Body of pancreas (tissue), 4 donors: Measurements from ENCODE around the gene UGT2A3. TPM values are rescaled to one million over a fixed set of nuclear protein-coding genes. Genes with fewer than 3 reads are reported as not detected.
A peak's percentile ranks its signal among the peaks of the same experiment; 100 is the strongest.
"Not testable (repeated sequence)": the region's sequence is repeated elsewhere in the genome, so short reads cannot be mapped to it uniquely, and the experiment has no call there.

Experiments
- ATAC-seq: fragments of 150-250 bp; one replicate; pipeline ENCODE4 v1.9.1; 2016
- DNase-seq, 4 donors: peaks; one replicate each; pipeline ENCODE4 v3.0.0-alpha.2; 2019
- H3K27ac ChIP-seq, 4 donors: fragments of 200-600 bp; sonication (generic); 1 replicate in 3 of 4; 2 replicates in 1 of 4; pipeline versions ENCODE4 v1.5.1 to v1.6.1; 2016 to 2019; ENCODE audit warnings: mild to moderate bottlenecking in 1 of 4, mixed read lengths in 1 of 4, moderate library complexity in 1 of 4
- H3K27me3 ChIP-seq, 2 donors: fragments of 200-600 bp; sonication (generic); one replicate each; pipeline ENCODE4 v1.6.0; 2016; ENCODE audit warnings: mild to moderate bottlenecking in 1 of 2
- H3K36me3 ChIP-seq, 2 donors: fragments of 200-600 bp; sonication (generic); replicated peaks in 1 of 2; 2 replicates each; pipeline ENCODE4 v1.5.1; 2016; ENCODE audit warnings: low read depth in 2 of 2; ENCODE audit not compliant: insufficient read depth in 1 of 2
- H3K4me1 ChIP-seq: fragments of 200-600 bp; sonication (generic); one replicate; pipeline ENCODE4 v1.6.0; 2016
- H3K4me3 ChIP-seq, 2 donors: fragments of 200-600 bp; sonication (generic); 1 replicate in 1 of 2; 2 replicates in 1 of 2; pipeline ENCODE4 v1.5.1; 2016 to 2019
- H3K9me3 ChIP-seq, 3 donors: fragments of 200-600 bp; sonication (generic); 1 replicate in 2 of 3; 2 replicates in 1 of 3; pipeline ENCODE4 v1.5.1; 2016
- POLR2A ChIP-seq, 3 donors: fragments of 450-650 bp; IDR thresholded peaks; one replicate each; pipeline ENCODE4 v1.6.1; 2016; ENCODE audit warnings: antibody characterized with exemption in 3 of 3, mild to moderate bottlenecking in 2 of 3
- WGBS, 2 donors: methylation state at CpG; one replicate each; pipeline ENCODE4 v1.1.5; 2017; 5-methylcytosine and 5-hydroxymethylcytosine counted together
- intact Hi-C: fragments of 100-400 bp; cut with DNase I; formaldehyde crosslinking; loops from one replicate; pipeline ENCODE4 v1.15.1; 2023
- total RNA-seq, 2 donors: library from RNA; depleted of rRNA; stranded (reverse); fragments of >200 nt; gene quantifications; one replicate each; pipeline ENCODE4 v1.1.0, GENCODE V29; 2016
- TF ChIP-seq, protein P1 (sequence below), 7 experiments: fragments of 450-650 bp in 4 of 7; fragments of 200-600 bp in 3 of 7; sonication (generic) in 3 of 7; IDR thresholded peaks; one replicate each; pipeline ENCODE4 v1.5.1; 2016 to 2019; ENCODE audit warnings: antibody characterized with exemption in 7 of 7

Gene UGT2A3
- total RNA-seq, 2 donors from 2014 or later: 35.9 to 39.4 TPM

DNA sequence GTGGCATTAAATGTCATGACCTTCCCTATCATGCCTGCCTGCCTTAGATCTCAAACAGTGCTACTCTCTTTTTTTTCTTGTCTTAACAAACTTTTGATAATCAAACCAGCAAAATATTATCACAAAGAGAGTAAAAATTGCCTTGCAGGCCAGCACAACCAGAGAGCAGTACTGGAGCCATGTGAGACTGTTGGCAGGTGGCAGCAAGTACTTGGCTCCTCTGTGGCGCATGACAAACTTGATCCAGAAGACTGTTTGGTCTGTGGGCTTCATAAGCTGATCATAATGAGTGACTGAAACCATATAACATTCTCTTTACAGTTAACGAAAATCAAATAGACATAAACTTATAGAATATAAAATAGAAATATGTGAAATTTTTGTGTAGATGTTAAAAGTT lies 33.3 kb upstream of the UGT2A3 start:
- Histone ChIP-seq H3K9me3 (no peaks in the 10 kb centered on the region), H3K4me1 (no peaks in the 10 kb centered on the region), H3K27ac (no peak overlapping the region), H3K4me3 (no peak overlapping the region), H3K27me3 (no peaks in the 10 kb centered on the region), H3K36me3 (no peaks in the 10 kb centered on the region)
- 63 to 75% methylated on average over 2 of the region's 2 CpGs for WGBS, 2 donors
- DNase-seq (peak; percentile 15 to 46 (median 21)), ATAC-seq (no peak)
- intact Hi-C loops: no loop called here
- no peak for TF ChIP-seq POLR2A (IDR thresholded peaks at IDR 0.05)
- TF ChIP-seq, protein P1, sequence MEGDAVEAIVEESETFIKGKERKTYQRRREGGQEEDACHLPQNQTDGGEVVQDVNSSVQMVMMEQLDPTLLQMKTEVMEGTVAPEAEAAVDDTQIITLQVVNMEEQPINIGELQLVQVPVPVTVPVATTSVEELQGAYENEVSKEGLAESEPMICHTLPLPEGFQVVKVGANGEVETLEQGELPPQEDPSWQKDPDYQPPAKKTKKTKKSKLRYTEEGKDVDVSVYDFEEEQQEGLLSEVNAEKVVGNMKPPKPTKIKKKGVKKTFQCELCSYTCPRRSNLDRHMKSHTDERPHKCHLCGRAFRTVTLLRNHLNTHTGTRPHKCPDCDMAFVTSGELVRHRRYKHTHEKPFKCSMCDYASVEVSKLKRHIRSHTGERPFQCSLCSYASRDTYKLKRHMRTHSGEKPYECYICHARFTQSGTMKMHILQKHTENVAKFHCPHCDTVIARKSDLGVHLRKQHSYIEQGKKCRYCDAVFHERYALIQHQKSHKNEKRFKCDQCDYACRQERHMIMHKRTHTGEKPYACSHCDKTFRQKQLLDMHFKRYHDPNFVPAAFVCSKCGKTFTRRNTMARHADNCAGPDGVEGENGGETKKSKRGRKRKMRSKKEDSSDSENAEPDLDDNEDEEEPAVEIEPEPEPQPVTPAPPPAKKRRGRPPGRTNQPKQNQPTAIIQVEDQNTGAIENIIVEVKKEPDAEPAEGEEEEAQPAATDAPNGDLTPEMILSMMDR (IDR thresholded peaks at IDR 0.05): no peak

DNA sequence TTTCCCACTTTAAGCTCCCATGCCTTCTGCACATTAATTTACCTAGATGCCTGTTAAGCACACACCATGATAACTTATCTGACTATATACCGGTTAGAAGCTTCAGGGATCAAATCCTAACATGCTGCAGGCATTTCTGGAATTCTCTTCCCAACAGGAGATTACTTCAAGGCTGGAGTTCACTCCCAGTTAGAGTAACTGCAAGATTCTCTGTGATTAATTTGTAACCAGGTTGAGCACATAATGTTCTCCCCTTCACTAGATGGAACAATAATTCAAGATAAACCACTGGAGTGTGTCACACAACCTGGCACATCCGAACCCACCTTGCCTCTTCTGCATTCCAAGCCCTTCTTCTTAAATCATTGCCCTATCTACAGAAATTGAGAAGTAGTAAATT lies 11.8 kb upstream of the UGT2A3 start:
- H3K36me3 ChIP-seq: no peaks in the 10 kb centered on the region
- WGBS, 2 donors: 3 to 5% methylated on average over 2 of the region's 2 CpGs
- no peaks in the 10 kb centered on the region for H3K9me3 ChIP-seq
- ATAC-seq (peak; percentile 88), DNase-seq (peak in 3 of 4 donors; percentile 27 to 37 (median 36))
- no peaks in the 10 kb centered on the region for H3K27me3 ChIP-seq
- intact Hi-C loops: no loop called here
- H3K27ac ChIP-seq: peak overlapping the region; percentile 18 to 80 (median 56)
- H3K4me3 ChIP-seq: no peak overlapping the region
- TF ChIP-seq, protein P1 (IDR thresholded peaks at IDR 0.05): no peak
- no peak for TF ChIP-seq POLR2A (IDR thresholded peaks at IDR 0.05)
- peaks cover 46% of the 10 kb centered on the region for H3K4me1 ChIP-seq

DNA sequence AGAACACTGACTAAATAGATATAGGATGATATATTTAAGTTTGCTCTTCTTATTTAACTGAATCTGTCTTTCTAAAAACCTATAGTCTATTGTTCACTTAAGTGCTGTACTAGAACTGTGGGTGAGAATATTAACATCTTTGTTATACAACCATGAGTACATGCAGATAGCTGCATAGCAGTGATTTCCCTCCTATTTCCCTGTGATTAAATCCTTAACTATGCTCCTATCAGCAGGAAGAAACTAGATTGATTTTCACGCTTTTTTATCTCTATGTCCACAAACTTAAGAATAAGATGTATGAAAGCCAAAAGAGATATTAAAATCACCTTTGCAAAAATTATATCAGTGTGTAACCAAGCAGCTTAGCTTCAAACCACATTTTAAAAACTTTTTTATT lies 11.3 kb upstream of the UGT2A3 start:
- H3K9me3 ChIP-seq: no peaks in the 10 kb centered on the region
- 10 to 18% methylated on average over 1 of the region's 1 CpG for WGBS, 2 donors
- intact Hi-C loops: no loop called here
- DNase-seq (no peak), ATAC-seq (peak; percentile 15)
- no peaks in the 10 kb centered on the region for H3K36me3 ChIP-seq
- no peaks in the 10 kb centered on the region for H3K27me3 ChIP-seq
- H3K4me1 ChIP-seq: peaks cover 46% of the 10 kb centered on the region
- no peak overlapping the region for H3K4me3 ChIP-seq
- TF ChIP-seq POLR2A (IDR thresholded peaks at IDR 0.05): no peak
- TF ChIP-seq, protein P1 (IDR thresholded peaks at IDR 0.05): no peak
- peak overlapping the region; percentile 18 to 80 (median 56) for H3K27ac ChIP-seq

DNA sequence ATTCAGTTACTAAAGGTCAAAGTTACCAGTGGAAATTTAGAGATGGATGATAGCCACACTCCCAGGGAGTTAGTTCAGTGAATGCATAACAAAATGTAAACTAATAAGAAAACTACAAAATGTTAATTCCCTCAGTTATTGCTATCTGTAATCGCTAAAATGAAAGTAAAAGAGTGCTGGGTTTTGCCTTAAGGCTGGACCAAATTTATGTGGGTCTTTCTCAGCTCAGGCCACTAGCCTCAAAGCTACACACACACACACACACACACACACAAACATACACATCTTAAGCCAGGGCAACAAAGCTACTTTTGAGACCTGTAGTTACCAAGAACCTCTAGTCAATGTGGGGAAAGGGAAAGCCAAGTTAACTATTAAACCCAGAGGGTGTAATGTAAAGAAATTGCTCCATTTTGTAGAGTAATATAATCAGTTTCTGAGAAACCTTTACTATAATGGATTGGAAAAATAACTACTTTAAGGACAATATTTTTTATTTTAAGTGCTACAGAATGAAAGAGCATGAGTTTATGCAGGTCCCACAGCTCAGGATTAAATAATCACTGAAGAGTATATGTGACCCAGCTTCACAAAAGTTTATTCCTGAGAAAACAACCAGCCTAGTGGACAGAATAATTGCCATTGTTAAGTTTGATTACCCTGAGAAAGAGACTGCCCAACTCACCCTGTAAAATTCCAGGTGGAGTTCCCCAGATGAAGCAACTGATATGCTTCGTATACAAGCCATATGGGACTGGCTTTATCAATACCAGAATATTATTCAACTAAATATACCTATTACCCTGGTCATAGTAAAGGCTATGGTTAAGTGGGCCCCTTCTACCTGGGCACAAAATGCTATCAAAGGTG lies 8.9 kb upstream of the UGT2A3 start:
- Histone ChIP-seq H3K9me3 (no peaks in the 10 kb centered on the region), H3K4me3 (no peak overlapping the region), H3K27me3 (no peaks in the 10 kb centered on the region), H3K27ac (no peak overlapping the region), H3K4me1 (peaks cover 46% of the 10 kb centered on the region), H3K36me3 (no peaks in the 10 kb centered on the region)
- TF ChIP-seq POLR2A (IDR thresholded peaks at IDR 0.05): no peak
- TF ChIP-seq, protein P1 (IDR thresholded peaks at IDR 0.05): no peak
- no peak for DNase-seq
- WGBS, 2 donors: 51 to 62% methylated on average over 2 of the region's 2 CpGs
- intact Hi-C loops: no loop called here
- ATAC-seq: no peak

DNA sequence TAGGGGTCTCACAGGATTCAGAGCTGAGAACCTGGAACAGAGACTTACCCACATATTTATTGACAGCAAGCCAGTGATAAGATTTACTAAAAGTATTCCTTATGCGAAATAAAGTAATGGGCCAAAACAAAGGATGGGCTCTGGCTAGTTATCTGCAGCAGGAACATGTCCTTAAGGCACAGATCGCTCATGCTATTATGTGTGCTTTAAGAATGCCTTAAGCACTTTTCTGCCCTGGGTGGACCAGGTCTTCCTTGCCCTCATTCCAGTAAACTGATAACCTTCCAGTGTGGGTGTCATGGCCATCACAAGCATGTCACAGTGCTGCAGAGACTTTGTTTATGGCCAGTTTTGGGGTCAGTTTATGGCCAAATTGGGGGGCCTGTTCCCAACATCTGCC lies 7.5 kb upstream of the UGT2A3 start:
- H3K4me3 ChIP-seq, DNase-seq, H3K9me3 ChIP-seq, H3K36me3 ChIP-seq, ATAC-seq, H3K27me3 ChIP-seq, intact Hi-C loops, H3K27ac ChIP-seq: not testable (repeated sequence)
- H3K4me1 ChIP-seq: peaks cover 44% of the 10 kb centered on the region
- 86 to 87% methylated on average over 2 of the region's 2 CpGs for WGBS, 2 donors
